ENCODE results near the gene CNN3.

DNA sequence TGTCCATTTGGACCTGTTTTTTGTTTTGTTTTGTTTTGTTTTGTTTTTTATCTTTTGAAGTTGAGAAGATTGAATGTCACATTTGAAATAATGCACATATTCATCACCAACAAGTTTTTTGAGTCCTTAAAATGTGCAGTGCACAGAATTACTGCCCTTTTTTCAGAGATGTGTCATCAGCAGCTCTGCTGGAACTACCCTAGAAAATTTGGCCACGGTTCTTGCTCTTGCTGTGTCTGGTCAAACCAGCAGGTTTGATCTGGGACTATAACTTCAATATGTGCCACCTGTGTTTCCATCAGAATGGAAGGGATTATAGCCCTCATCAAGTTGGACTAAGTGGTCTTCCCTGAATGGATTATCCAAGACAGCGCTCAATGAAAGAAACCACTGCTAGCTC, 24.1 kb upstream of the CNN3 start:
- TF ChIP-seq, protein P1, sequence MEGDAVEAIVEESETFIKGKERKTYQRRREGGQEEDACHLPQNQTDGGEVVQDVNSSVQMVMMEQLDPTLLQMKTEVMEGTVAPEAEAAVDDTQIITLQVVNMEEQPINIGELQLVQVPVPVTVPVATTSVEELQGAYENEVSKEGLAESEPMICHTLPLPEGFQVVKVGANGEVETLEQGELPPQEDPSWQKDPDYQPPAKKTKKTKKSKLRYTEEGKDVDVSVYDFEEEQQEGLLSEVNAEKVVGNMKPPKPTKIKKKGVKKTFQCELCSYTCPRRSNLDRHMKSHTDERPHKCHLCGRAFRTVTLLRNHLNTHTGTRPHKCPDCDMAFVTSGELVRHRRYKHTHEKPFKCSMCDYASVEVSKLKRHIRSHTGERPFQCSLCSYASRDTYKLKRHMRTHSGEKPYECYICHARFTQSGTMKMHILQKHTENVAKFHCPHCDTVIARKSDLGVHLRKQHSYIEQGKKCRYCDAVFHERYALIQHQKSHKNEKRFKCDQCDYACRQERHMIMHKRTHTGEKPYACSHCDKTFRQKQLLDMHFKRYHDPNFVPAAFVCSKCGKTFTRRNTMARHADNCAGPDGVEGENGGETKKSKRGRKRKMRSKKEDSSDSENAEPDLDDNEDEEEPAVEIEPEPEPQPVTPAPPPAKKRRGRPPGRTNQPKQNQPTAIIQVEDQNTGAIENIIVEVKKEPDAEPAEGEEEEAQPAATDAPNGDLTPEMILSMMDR (conservative IDR thresholded peaks at IDR 0.05; ENCODE audit: low read depth, low read length), result no peak
- no peak for TF ChIP-seq EZH2 (IDR thresholded peaks at IDR 0.05; ENCODE audit: borderline replicate concordance, low read depth, low read length, poor library complexity, severe bottlenecking)
